ENCODE data around the gene NUDT9.

GRCh38 chr4:87405211-87405820, 17.1 kb upstream of the NUDT9 start:
- no peak for TF ChIP-seq CTCF (IDR thresholded peaks at IDR 0.05; ENCODE audit: insufficient read depth, low read depth, low read length)
- TF ChIP-seq EZH2 (IDR thresholded peaks at IDR 0.05; ENCODE audit: insufficient read depth, low read length): no peak

Measured in astrocyte (in vitro differentiated cells and primary cell).